Bronchial epithelial cell (primary cell): ENCODE measurements around the gene FBXO42. TPM values are rescaled to one million over a fixed set of nuclear protein-coding genes. Genes with fewer than 3 reads are reported as not detected.
"Not testable (repeated sequence)": the region's sequence is repeated elsewhere in the genome, so short reads cannot be mapped to it uniquely, and the experiment has no call there.

Experiments
- DNase-seq: peaks from one replicate; pipeline ENCODE4 v3.0.0-alpha.2; 2010; ENCODE audit warnings: low read depth
- FAIRE-seq: peaks from 2 replicates; lab custom pipeline; 2011; peaks lifted over from hg19 to GRCh38; lab: Jason Lieb, UNC
- H3K27me3 ChIP-seq: 2 replicates; pipeline ENCODE4 v1.5.1; 2011; ENCODE audit warnings: low read length; ENCODE audit not compliant: control insufficient read depth, insufficient read depth
- H3K36me3 ChIP-seq: 2 replicates; pipeline ENCODE4 v1.5.1; 2011; ENCODE audit warnings: low read length; ENCODE audit not compliant: control insufficient read depth, insufficient read depth
- H3K4me3 ChIP-seq: 2 replicates; pipeline ENCODE4 v1.5.1; 2011; ENCODE audit warnings: mild to moderate bottlenecking, low read depth, low read length, control low read depth
- CTCF ChIP-seq: IDR thresholded peaks from 2 replicates; pipeline ENCODE4 v1.5.1; 2011; ENCODE audit warnings: mild to moderate bottlenecking, moderate library complexity, low read length, control low read depth, inconsistent platforms; ENCODE audit not compliant: insufficient read depth, severe bottlenecking
- total RNA-seq: library from RNA; depleted of rRNA; stranded (reverse); fragments of >200 nt; gene quantifications from 2 replicates; pipeline ENCODE4 v1.2.1, GENCODE V29; 2014

The FBXO42 gene
- total RNA-seq, 1 donor from 2014 or later = 10.8 TPM

- H3K4me3 ChIP-seq = no peak overlapping the region
- peaks cover 15% of the 10 kb centered on the region for H3K27me3 ChIP-seq
- DNase-seq = no peak
- no peaks in the 10 kb centered on the region for H3K36me3 ChIP-seq
- no peak for FAIRE-seq
- TF ChIP-seq CTCF = no peak
Measured at GRCh38 chr1:16226490-16227179, 125.6 kb downstream of the FBXO42 start.

- Histone ChIP-seq H3K4me3 (no peak overlapping the region), H3K36me3 (no peaks in the 10 kb centered on the region), H3K27me3 (peaks cover 15% of the 10 kb centered on the region)
- no peak for TF ChIP-seq CTCF
- FAIRE-seq (no peak), DNase-seq (no peak)
Measured at GRCh38 chr1:16226129-16226489, 126.2 kb downstream of the FBXO42 start.

GRCh38 chr1:16224472-16224871, 127.8 kb downstream of the FBXO42 start:
- Histone ChIP-seq H3K27me3 (peaks cover 15% of the 10 kb centered on the region), H3K4me3 (no peak overlapping the region), H3K36me3 (no peaks in the 10 kb centered on the region)
- no peak for TF ChIP-seq CTCF
- no peak for FAIRE-seq
- DNase-seq = no peak

GRCh38 chr1:16222716-16223115, 129.6 kb downstream of the FBXO42 start:
- H3K4me3 ChIP-seq, DNase-seq, H3K36me3 ChIP-seq, FAIRE-seq, H3K27me3 ChIP-seq: not testable (repeated sequence)

GRCh38 chr1:16221499-16221898, 130.8 kb downstream of the FBXO42 start:
- Histone ChIP-seq H3K4me3 (no peak overlapping the region), H3K36me3 (no peaks in the 10 kb centered on the region), H3K27me3 (peaks cover 3% of the 10 kb centered on the region)
- no peak for FAIRE-seq
- DNase-seq = no peak
- TF ChIP-seq CTCF = no peak

- Histone ChIP-seq H3K27me3 (no peaks in the 10 kb centered on the region), H3K4me3 (no peak overlapping the region), H3K36me3 (no peaks in the 10 kb centered on the region)
- DNase-seq = no peak
- FAIRE-seq = no peak
- no peak for TF ChIP-seq CTCF
Measured at GRCh38 chr1:16219968-16220500, 132.2 kb downstream of the FBXO42 start.
